SK-N-SH treated with all-trans-retinoic acid at 6 μM for 48 hours (cell line): Measurements from ENCODE around the gene HLA-DMA.

Experiments
- ATAC-seq: fragments of 200-7000 bp; cut with Tn5 transposase; 3 replicates; pipeline ENCODE4 v1.9.1; 2020; ENCODE audit warnings: mild to moderate bottlenecking, moderate library complexity
- ARNTL ChIP-seq: fragments of 450-650 bp; formaldehyde crosslinking; IDR thresholded peaks from 2 replicates; pipeline ENCODE4 v1.5.0; 2020; ENCODE audit warnings: low read depth, mild to moderate bottlenecking, moderate library complexity, borderline replicate concordance
- BACH2 ChIP-seq: fragments of 250-450 bp; sonication (Bioruptor Pico); IDR thresholded peaks from 2 replicates; pipeline ENCODE4 v1.9.0; 2021; ENCODE audit warnings: mild to moderate bottlenecking, borderline replicate concordance
- CSDC2 ChIP-seq: fragments of 250-450 bp; sonication (Bioruptor Pico); IDR thresholded peaks from 2 replicates; pipeline ENCODE4 v1.5.0; 2020; ENCODE audit warnings: mild to moderate bottlenecking, moderate library complexity
- ESRRG ChIP-seq: fragments of 250-450 bp; sonication (Bioruptor Pico); IDR thresholded peaks from 2 replicates; pipeline ENCODE4 v1.6.1; 2021; ENCODE audit warnings: mild to moderate bottlenecking
- GLIS3 ChIP-seq: fragments of 250-450 bp; sonication (Bioruptor Pico); IDR thresholded peaks from 2 replicates; pipeline ENCODE4 v1.5.0; 2020; ENCODE audit warnings: mild to moderate bottlenecking, moderate library complexity
- ISL1 ChIP-seq: fragments of 250-450 bp; sonication (Bioruptor Pico); IDR thresholded peaks from 2 replicates; pipeline ENCODE4 v2.1.2; 2022; ENCODE audit warnings: mild to moderate bottlenecking, moderate library complexity
- OSR1 ChIP-seq: fragments of 250-450 bp; sonication (Bioruptor Pico); IDR thresholded peaks from 2 replicates; pipeline ENCODE4 v1.8.0; 2022; ENCODE audit warnings: moderate library complexity, mild to moderate bottlenecking, inconsistent platforms
- PPARA ChIP-seq: fragments of 250-450 bp; sonication (Bioruptor Pico); IDR thresholded peaks from 2 replicates; pipeline ENCODE4 v1.5.0; 2020; ENCODE audit warnings: mild to moderate bottlenecking, borderline replicate concordance
- RARB ChIP-seq: fragments of 250-450 bp; sonication (Bioruptor Pico); IDR thresholded peaks from 2 replicates; pipeline ENCODE4 v1.8.0; 2021; ENCODE audit warnings: mild to moderate bottlenecking, moderate library complexity
- SNAI2 ChIP-seq: fragments of 250-450 bp; sonication (Bioruptor Pico); IDR thresholded peaks from 2 replicates; pipeline ENCODE4 v1.5.0; 2020; ENCODE audit warnings: mild to moderate bottlenecking, moderate library complexity
- TCF4 ChIP-seq: fragments of 250-450 bp; sonication (Bioruptor Pico); IDR thresholded peaks from 2 replicates; pipeline ENCODE4 v1.8.0; 2021; ENCODE audit warnings: mild to moderate bottlenecking, moderate library complexity, borderline replicate concordance
- TOX ChIP-seq: fragments of 250-450 bp; sonication (Bioruptor Pico); IDR thresholded peaks from 2 replicates; pipeline ENCODE4 v1.8.0; 2021; ENCODE audit warnings: mild to moderate bottlenecking, moderate library complexity, borderline replicate concordance
- ZC3H10 ChIP-seq: fragments of 250-450 bp; sonication (Bioruptor Pico); IDR thresholded peaks from 2 replicates; pipeline ENCODE4 v1.5.1; 2021; ENCODE audit warnings: mild to moderate bottlenecking, moderate library complexity
- ZFP3 ChIP-seq: fragments of 250-450 bp; sonication (Bioruptor Pico); IDR thresholded peaks from 2 replicates; pipeline ENCODE4 v1.5.0; 2020; ENCODE audit warnings: mild to moderate bottlenecking, moderate library complexity
- ZFP30 ChIP-seq: fragments of 450-650 bp; formaldehyde crosslinking; IDR thresholded peaks from 2 replicates; pipeline ENCODE4 v1.5.0; 2022; ENCODE audit warnings: mild to moderate bottlenecking, moderate library complexity
- ZNF565 ChIP-seq: fragments of 450-650 bp; formaldehyde crosslinking; conservative IDR thresholded peaks from 2 replicates; pipeline ENCODE4 v1.5.0; 2020; ENCODE audit warnings: low read depth, mild to moderate bottlenecking, moderate library complexity
- ZNF70 ChIP-seq: fragments of 450-650 bp; formaldehyde crosslinking; IDR thresholded peaks from 2 replicates; pipeline ENCODE4 v1.5.0; 2020; ENCODE audit warnings: mild to moderate bottlenecking, moderate library complexity
- ZNF8 ChIP-seq: fragments of 450-650 bp; formaldehyde crosslinking; IDR thresholded peaks from 2 replicates; pipeline ENCODE4 v1.5.0; 2020; ENCODE audit warnings: mild to moderate bottlenecking, moderate library complexity
- TF ChIP-seq, protein P1 (sequence below): fragments of 250-450 bp; sonication (Bioruptor Pico); IDR thresholded peaks from 2 replicates; pipeline ENCODE4 v1.5.1; 2020; ENCODE audit warnings: low read depth, mild to moderate bottlenecking, moderate library complexity
- TF ChIP-seq, protein P2 (sequence below): fragments of 250-450 bp; sonication (Bioruptor Pico); IDR thresholded peaks from 2 replicates; pipeline ENCODE4 v1.8.0; 2021; ENCODE audit warnings: low read depth, mild to moderate bottlenecking, moderate library complexity, borderline replicate concordance
- TF ChIP-seq, protein P3 (sequence below): fragments of 250-450 bp; sonication (Bioruptor Pico); IDR thresholded peaks from 2 replicates; pipeline ENCODE4 v1.5.1; 2021; ENCODE audit warnings: mild to moderate bottlenecking, moderate library complexity
- TF ChIP-seq, protein P4 (sequence below): fragments of 250-450 bp; sonication (Bioruptor Pico); IDR thresholded peaks from 2 replicates; pipeline ENCODE4 v1.8.0; 2020; ENCODE audit warnings: mild to moderate bottlenecking, moderate library complexity, borderline replicate concordance
- TF ChIP-seq, protein P5 (sequence below): fragments of 250-450 bp; sonication (Bioruptor Pico); IDR thresholded peaks from 2 replicates; pipeline ENCODE4 v1.5.0; 2020; ENCODE audit warnings: mild to moderate bottlenecking, moderate library complexity

Gene HLA-DMA

DNA sequence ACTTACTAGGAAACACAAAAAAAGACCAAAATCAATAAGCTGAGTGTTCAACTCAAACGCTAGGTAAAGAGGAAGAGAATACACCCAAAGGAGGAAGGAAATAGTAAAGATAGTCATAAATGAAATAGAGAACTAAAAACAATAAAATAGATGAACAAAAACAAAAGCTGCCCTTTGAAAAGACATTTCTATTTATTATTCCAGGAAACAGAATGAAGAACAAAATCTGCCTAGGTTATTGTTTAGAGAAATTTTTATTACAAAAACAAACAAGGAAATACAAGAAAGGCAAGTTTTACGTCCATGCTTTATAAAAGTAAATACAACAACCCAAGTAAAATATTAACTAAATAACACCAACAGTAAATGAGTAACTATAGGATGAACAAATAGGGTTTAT lies 32.2 kb downstream of the HLA-DMA start:
- no peak for ATAC-seq
- no peak for TF ChIP-seq CSDC2 (CRISPR knock-in tag)
- TF ChIP-seq ZC3H10, result no peak
- no peak for TF ChIP-seq RARB (CRISPR knock-in tag)
- no peak for TF ChIP-seq ZNF8 (CRISPR knock-in tag)
- no peak for TF ChIP-seq ESRRG (CRISPR knock-in tag)
- TF ChIP-seq BACH2, result no peak
- no peak for TF ChIP-seq ARNTL
- no peak for TF ChIP-seq OSR1 (CRISPR knock-in tag)
- TF ChIP-seq SNAI2 (CRISPR knock-in tag), result no peak

DNA sequence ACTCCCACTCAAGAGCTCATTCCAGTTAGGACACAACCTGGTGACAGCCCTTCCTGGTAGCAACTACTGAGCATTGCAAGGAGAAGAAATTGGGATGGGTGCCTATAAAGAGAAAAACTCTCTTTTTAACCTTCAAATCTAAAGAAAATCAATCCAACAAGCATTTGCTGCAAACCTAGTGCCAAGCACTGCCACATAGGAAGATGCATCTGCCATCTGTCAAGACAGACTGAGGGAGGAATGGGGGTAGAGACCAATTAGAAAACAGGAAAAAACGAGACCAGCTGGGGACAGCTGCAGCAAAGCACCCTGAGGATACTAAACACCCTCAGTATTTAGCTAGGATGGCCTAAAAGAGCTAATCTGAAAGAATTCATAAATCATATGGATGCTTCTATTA lies 39.9 kb downstream of the HLA-DMA start:
- ATAC-seq, result no peak
- no peak for TF ChIP-seq ZFP30
- TF ChIP-seq, protein P1, sequence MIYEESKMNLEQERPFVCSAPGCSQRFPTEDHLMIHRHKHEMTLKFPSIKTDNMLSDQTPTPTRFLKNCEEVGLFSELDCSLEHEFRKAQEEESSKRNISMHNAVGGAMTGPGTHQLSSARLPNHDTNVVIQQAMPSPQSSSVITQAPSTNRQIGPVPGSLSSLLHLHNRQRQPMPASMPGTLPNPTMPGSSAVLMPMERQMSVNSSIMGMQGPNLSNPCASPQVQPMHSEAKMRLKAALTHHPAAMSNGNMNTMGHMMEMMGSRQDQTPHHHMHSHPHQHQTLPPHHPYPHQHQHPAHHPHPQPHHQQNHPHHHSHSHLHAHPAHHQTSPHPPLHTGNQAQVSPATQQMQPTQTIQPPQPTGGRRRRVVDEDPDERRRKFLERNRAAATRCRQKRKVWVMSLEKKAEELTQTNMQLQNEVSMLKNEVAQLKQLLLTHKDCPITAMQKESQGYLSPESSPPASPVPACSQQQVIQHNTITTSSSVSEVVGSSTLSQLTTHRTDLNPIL (CRISPR knock-in tag), result no peak
- TF ChIP-seq RARB (CRISPR knock-in tag), result no peak
- TF ChIP-seq, protein P2, sequence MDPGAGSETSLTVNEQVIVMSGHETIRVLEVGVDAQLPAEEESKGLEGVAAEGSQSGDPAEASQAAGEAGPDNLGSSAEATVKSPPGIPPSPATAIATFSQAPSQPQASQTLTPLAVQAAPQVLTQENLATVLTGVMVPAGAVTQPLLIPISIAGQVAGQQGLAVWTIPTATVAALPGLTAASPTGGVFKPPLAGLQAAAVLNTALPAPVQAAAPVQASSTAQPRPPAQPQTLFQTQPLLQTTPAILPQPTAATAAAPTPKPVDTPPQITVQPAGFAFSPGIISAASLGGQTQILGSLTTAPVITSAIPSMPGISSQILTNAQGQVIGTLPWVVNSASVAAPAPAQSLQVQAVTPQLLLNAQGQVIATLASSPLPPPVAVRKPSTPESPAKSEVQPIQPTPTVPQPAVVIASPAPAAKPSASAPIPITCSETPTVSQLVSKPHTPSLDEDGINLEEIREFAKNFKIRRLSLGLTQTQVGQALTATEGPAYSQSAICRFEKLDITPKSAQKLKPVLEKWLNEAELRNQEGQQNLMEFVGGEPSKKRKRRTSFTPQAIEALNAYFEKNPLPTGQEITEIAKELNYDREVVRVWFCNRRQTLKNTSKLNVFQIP (CRISPR knock-in tag), result no peak
- no peak for TF ChIP-seq BACH2
- TF ChIP-seq ZC3H10, result no peak
- TF ChIP-seq, protein P3, sequence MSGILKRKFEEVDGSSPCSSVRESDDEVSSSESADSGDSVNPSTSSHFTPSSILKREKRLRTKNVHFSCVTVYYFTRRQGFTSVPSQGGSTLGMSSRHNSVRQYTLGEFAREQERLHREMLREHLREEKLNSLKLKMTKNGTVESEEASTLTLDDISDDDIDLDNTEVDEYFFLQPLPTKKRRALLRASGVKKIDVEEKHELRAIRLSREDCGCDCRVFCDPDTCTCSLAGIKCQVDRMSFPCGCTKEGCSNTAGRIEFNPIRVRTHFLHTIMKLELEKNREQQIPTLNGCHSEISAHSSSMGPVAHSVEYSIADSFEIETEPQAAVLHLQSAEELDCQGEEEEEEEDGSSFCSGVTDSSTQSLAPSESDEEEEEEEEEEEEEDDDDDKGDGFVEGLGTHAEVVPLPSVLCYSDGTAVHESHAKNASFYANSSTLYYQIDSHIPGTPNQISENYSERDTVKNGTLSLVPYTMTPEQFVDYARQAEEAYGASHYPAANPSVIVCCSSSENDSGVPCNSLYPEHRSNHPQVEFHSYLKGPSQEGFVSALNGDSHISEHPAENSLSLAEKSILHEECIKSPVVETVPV, result no peak
- TF ChIP-seq ZNF70 (CRISPR knock-in tag), result no peak
- TF ChIP-seq OSR1 (CRISPR knock-in tag), result no peak
- no peak for TF ChIP-seq ARNTL
- TF ChIP-seq ZFP3 (CRISPR knock-in tag), result no peak
- TF ChIP-seq ESRRG (CRISPR knock-in tag), result no peak
- no peak for TF ChIP-seq ZNF8 (CRISPR knock-in tag)
- TF ChIP-seq ZNF565, result no peak
- TF ChIP-seq PPARA (CRISPR knock-in tag), result no peak
- TF ChIP-seq TCF4 (CRISPR knock-in tag), result no peak
- TF ChIP-seq ISL1 (CRISPR knock-in tag), result no peak
- TF ChIP-seq, protein P4, sequence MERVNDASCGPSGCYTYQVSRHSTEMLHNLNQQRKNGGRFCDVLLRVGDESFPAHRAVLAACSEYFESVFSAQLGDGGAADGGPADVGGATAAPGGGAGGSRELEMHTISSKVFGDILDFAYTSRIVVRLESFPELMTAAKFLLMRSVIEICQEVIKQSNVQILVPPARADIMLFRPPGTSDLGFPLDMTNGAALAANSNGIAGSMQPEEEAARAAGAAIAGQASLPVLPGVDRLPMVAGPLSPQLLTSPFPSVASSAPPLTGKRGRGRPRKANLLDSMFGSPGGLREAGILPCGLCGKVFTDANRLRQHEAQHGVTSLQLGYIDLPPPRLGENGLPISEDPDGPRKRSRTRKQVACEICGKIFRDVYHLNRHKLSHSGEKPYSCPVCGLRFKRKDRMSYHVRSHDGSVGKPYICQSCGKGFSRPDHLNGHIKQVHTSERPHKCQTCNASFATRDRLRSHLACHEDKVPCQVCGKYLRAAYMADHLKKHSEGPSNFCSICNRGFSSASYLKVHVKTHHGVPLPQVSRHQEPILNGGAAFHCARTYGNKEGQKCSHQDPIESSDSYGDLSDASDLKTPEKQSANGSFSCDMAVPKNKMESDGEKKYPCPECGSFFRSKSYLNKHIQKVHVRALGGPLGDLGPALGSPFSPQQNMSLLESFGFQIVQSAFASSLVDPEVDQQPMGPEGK (CRISPR knock-in tag), result no peak

DNA sequence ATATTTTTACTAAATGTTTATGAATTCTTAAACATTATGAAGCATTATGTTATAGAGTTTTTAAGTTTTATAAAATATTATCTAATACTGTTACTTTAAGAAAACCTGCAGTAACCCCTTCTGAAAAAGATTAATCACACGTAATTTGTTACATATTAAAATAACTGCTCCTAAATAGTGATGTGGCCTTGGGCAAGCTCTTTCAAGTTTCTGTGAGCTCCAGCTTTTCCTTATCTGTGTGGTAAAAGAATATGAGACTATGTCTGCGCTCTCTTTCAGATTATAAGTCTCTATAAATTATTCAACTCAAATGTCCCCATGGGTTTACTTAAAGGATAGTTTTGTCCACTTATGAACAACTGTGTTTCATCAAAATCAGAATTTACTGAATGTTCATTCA lies 44.0 kb downstream of the HLA-DMA start:
- TF ChIP-seq ZNF8 (CRISPR knock-in tag) (no peak), OSR1 (CRISPR knock-in tag) (no peak), ESRRG (CRISPR knock-in tag) (no peak)
- ATAC-seq, result no peak

DNA sequence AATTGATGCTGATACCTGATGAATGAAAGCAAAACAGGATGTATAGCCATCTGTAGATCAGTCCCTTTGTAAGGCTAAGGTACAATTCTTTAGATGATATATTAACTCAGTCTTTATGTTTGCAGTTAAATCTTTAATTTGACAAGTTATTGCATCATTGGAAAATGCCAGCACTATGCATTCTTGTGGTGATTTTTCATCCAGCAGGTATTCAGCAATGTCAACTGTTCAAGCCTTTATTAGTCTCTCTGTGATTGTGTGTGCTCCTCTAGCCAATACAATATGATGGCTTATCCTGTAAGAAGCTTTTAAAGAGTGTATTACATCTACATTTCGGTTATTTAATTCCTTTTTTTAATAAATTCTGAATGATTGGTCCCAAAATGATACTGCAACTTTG lies 46.4 kb downstream of the HLA-DMA start:
- ATAC-seq, result peak; percentile 39; the same call in 2 of the 3 replicates
- TF ChIP-seq CSDC2 (CRISPR knock-in tag) (no peak), TOX (CRISPR knock-in tag) (no peak), BACH2 (no peak), ESRRG (CRISPR knock-in tag) (no peak), ZNF565 (no peak), TCF4 (CRISPR knock-in tag) (no peak), ARNTL (no peak), PPARA (CRISPR knock-in tag) (no peak), SNAI2 (CRISPR knock-in tag) (no peak), ZNF8 (CRISPR knock-in tag) (no peak), GLIS3 (CRISPR knock-in tag) (no peak), ISL1 (CRISPR knock-in tag) (no peak)
- TF ChIP-seq, protein P5, sequence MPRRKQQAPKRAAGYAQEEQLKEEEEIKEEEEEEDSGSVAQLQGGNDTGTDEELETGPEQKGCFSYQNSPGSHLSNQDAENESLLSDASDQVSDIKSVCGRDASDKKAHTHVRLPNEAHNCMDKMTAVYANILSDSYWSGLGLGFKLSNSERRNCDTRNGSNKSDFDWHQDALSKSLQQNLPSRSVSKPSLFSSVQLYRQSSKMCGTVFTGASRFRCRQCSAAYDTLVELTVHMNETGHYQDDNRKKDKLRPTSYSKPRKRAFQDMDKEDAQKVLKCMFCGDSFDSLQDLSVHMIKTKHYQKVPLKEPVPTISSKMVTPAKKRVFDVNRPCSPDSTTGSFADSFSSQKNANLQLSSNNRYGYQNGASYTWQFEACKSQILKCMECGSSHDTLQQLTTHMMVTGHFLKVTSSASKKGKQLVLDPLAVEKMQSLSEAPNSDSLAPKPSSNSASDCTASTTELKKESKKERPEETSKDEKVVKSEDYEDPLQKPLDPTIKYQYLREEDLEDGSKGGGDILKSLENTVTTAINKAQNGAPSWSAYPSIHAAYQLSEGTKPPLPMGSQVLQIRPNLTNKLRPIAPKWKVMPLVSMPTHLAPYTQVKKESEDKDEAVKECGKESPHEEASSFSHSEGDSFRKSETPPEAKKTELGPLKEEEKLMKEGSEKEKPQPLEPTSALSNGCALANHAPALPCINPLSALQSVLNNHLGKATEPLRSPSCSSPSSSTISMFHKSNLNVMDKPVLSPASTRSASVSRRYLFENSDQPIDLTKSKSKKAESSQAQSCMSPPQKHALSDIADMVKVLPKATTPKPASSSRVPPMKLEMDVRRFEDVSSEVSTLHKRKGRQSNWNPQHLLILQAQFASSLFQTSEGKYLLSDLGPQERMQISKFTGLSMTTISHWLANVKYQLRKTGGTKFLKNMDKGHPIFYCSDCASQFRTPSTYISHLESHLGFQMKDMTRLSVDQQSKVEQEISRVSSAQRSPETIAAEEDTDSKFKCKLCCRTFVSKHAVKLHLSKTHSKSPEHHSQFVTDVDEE (CRISPR knock-in tag), result no peak
- TF ChIP-seq, protein P4 (CRISPR knock-in tag), result no peak
- TF ChIP-seq, all 23 proteins: peak for 0
